ENCODE results near the gene TMPO. TPM values are rescaled to one million over a fixed set of nuclear protein-coding genes. Genes with fewer than 3 reads are reported as not detected.
"Not testable (repeated sequence)": the region's sequence is repeated elsewhere in the genome, so short reads cannot be mapped to it uniquely, and the experiment has no call there.

Gene TMPO
- total RNA-seq, 1 donor from 2014 or later: 45.0 TPM

- FAIRE-seq (no peak), DNase-seq (ENCODE audit: low read depth) (no peak)
- no peaks in the 10 kb centered on the region for H3K36me3 ChIP-seq (ENCODE audit: control insufficient read depth, insufficient read depth, low read length)
- H3K27me3 ChIP-seq (ENCODE audit: control insufficient read depth, insufficient read depth, low read length): no peaks in the 10 kb centered on the region
- TF ChIP-seq CTCF (IDR thresholded peaks at IDR 0.05; ENCODE audit: insufficient read depth, low read length, severe bottlenecking): no peak
- no peak overlapping the region for H3K4me3 ChIP-seq (ENCODE audit: low read depth, low read length)
Measured at GRCh38 chr12:98489176-98489575, 26.2 kb upstream of the TMPO start.

- FAIRE-seq (no peak), DNase-seq (ENCODE audit: low read depth) (peak; percentile 75)
Measured at GRCh38 chr12:98490501-98491453, 24.6 kb upstream of the TMPO start.

GRCh38 chr12:98492580-98493140, 22.7 kb upstream of the TMPO start:
- no peak for TF ChIP-seq CTCF (IDR thresholded peaks at IDR 0.05; ENCODE audit: insufficient read depth, low read length, severe bottlenecking)
- no peaks in the 10 kb centered on the region for H3K27me3 ChIP-seq (ENCODE audit: control insufficient read depth, insufficient read depth, low read length)
- no peaks in the 10 kb centered on the region for H3K36me3 ChIP-seq (ENCODE audit: control insufficient read depth, insufficient read depth, low read length)
- FAIRE-seq (no peak), DNase-seq (ENCODE audit: low read depth) (no peak)
- H3K4me3 ChIP-seq (ENCODE audit: low read depth, low read length): no peak overlapping the region

More at GRCh38 chr12:98490501-98491453, 24.6 kb upstream of the TMPO start:
- TF ChIP-seq CTCF (IDR thresholded peaks at IDR 0.05; ENCODE audit: insufficient read depth, low read length, severe bottlenecking): peak; percentile 82
- Histone ChIP-seq H3K27me3 (ENCODE audit: control insufficient read depth, insufficient read depth, low read length) (no peaks in the 10 kb centered on the region), H3K4me3 (ENCODE audit: low read depth, low read length) (no peak overlapping the region), H3K36me3 (ENCODE audit: control insufficient read depth, insufficient read depth, low read length) (no peaks in the 10 kb centered on the region)

GRCh38 chr12:98501266-98501629, 14.1 kb upstream of the TMPO start:
- not testable (repeated sequence) for FAIRE-seq; H3K4me3 ChIP-seq (ENCODE audit: low read depth, low read length); DNase-seq (ENCODE audit: low read depth); H3K36me3 ChIP-seq (ENCODE audit: control insufficient read depth, insufficient read depth, low read length); H3K27me3 ChIP-seq (ENCODE audit: control insufficient read depth, insufficient read depth, low read length)

GRCh38 chr12:98503342-98503591, 12.1 kb upstream of the TMPO start:
- H3K4me3 ChIP-seq (ENCODE audit: low read depth, low read length): peak overlapping the region; percentile 62
- DNase-seq (ENCODE audit: low read depth) (peak; percentile 85), FAIRE-seq (no peak)
- H3K36me3 ChIP-seq (ENCODE audit: control insufficient read depth, insufficient read depth, low read length): no peaks in the 10 kb centered on the region
- TF ChIP-seq CTCF (IDR thresholded peaks at IDR 0.05; ENCODE audit: insufficient read depth, low read length, severe bottlenecking): no peak
- H3K27me3 ChIP-seq (ENCODE audit: control insufficient read depth, insufficient read depth, low read length): no peaks in the 10 kb centered on the region

- FAIRE-seq: no peak
- no peak for TF ChIP-seq CTCF (IDR thresholded peaks at IDR 0.05; ENCODE audit: insufficient read depth, low read length, severe bottlenecking)
- peak; percentile 79 for DNase-seq (ENCODE audit: low read depth)
- H3K27me3 ChIP-seq (ENCODE audit: control insufficient read depth, insufficient read depth, low read length): no peaks in the 10 kb centered on the region
- H3K4me3 ChIP-seq (ENCODE audit: low read depth, low read length): peak overlapping the region; percentile 62
- H3K36me3 ChIP-seq (ENCODE audit: control insufficient read depth, insufficient read depth, low read length): no peaks in the 10 kb centered on the region
Measured at GRCh38 chr12:98503592-98504367, 11.6 kb upstream of the TMPO start.

Data from bronchial epithelial cell (primary cell).